B cell (primary cell): ENCODE data around the gene IFIT1B. TPM values are rescaled to one million over a fixed set of nuclear protein-coding genes. Genes with fewer than 3 reads are reported as not detected.

Experiments
- ATAC-seq: fragments of 200-7000 bp; cut with Tn5 transposase; one replicate; pipeline ENCODE4 v1.10.0; 2021; ENCODE audit warnings: low read depth, mild to moderate bottlenecking, moderate number of reproducible peaks, moderate library complexity
- CTCF ChIA-PET: fragments of 350-600 bp; sonication (Branson Sonifier 250); formaldehyde crosslinking; loops from one replicate; lab custom pipeline; 2021; ENCODE audit warnings: antibody characterized with exemption, inconsistent platforms; lab: Charles Lee
- POLR2A ChIA-PET: fragments of 350-600 bp; sonication (Branson Sonifier 250); formaldehyde crosslinking; loops from one replicate; lab custom pipeline; 2021; ENCODE audit warnings: antibody characterized with exemption; lab: Charles Lee
- DNase-seq: peaks from one replicate; pipeline ENCODE4 v3.0.0; 2013
- H2AFZ ChIP-seq: 2 replicates; pipeline ENCODE4 v1.6.1; 2012; ENCODE audit warnings: mild to moderate bottlenecking, low read depth, low read length; ENCODE audit not compliant: insufficient read depth, poor library complexity, severe bottlenecking
- H3K27ac ChIP-seq, 2 donors: 1 replicate in 1 of 2; 2 replicates in 1 of 2; pipeline ENCODE4 v1.5.1; 2012 to 2013; ENCODE audit warnings: low read length in 2 of 2, mild to moderate bottlenecking in 2 of 2, moderate library complexity in 1 of 2
- H3K27me3 ChIP-seq, 4 experiments: fragments of 200-600 bp in 1 of 4; sonication (generic) in 1 of 4; replicated peaks in 1 of 4; 1 replicate in 2 of 4; 2 replicates in 2 of 4; pipeline versions ENCODE4 v1.6.1 to v1.7.0; 2013 to 2016; ENCODE audit warnings: low read length in 3 of 4, mild to moderate bottlenecking in 2 of 4, mixed read lengths in 1 of 4, moderate library complexity in 1 of 4; ENCODE audit not compliant: insufficient read depth in 4 of 4, control insufficient read depth in 3 of 4; ENCODE audit errors: control extremely low read depth in 1 of 4
- H3K36me3 ChIP-seq, 2 experiments: replicated peaks in 1 of 2; 1 replicate in 1 of 2; 2 replicates in 1 of 2; pipeline versions ENCODE4 v1.6.1 to v1.7.1; 2013; ENCODE audit warnings: low read length in 1 of 2; ENCODE audit not compliant: insufficient read depth in 2 of 2, control insufficient read depth in 1 of 2; ENCODE audit errors: control extremely low read depth in 1 of 2, extremely low read depth in 1 of 2
- H3K4me1 ChIP-seq, 2 donors: fragments of 200-600 bp in 1 of 2; sonication (generic) in 1 of 2; 1 replicate in 1 of 2; 2 replicates in 1 of 2; pipeline versions ENCODE4 v1.5.1 to v1.6.1; 2013 to 2017; ENCODE audit warnings: low read length in 2 of 2; ENCODE audit not compliant: control insufficient read depth in 2 of 2, insufficient read depth in 2 of 2
- H3K4me2 ChIP-seq: replicated peaks from 2 replicates; pipeline ENCODE3; 2012; ENCODE audit warnings: mild to moderate bottlenecking, low read depth, low read length; ENCODE audit not compliant: poor library complexity, severe bottlenecking
- H3K4me3 ChIP-seq, 5 experiments: fragments of 200-600 bp in 1 of 5; sonication (generic) in 1 of 5; 1 replicate in 3 of 5; 2 replicates in 2 of 5; pipeline versions ENCODE4 v1.5.1 to v1.7.0; 2011 to 2016; ENCODE audit warnings: low read length in 4 of 5, mild to moderate bottlenecking in 4 of 5, low read depth in 2 of 5, control low read depth in 1 of 5, moderate library complexity in 1 of 5; ENCODE audit not compliant: insufficient read depth in 1 of 5; ENCODE audit errors: control extremely low read depth in 1 of 5, extremely low read depth in 1 of 5
- H3K79me2 ChIP-seq: fragments of 200-600 bp; sonication (generic); one replicate; pipeline ENCODE4 v1.6.0; 2016; ENCODE audit warnings: low read length; ENCODE audit not compliant: control insufficient read depth, insufficient read depth
- H3K9ac ChIP-seq: fragments of 200-600 bp; sonication (generic); 2 replicates; pipeline ENCODE4 v1.6.1; 2017; ENCODE audit warnings: mild to moderate bottlenecking, low read length, moderate library complexity
- H3K9me3 ChIP-seq, 3 donors: one replicate each; pipeline versions ENCODE4 v1.6.1 to v1.7.1; 2013; ENCODE audit warnings: low read length in 2 of 3; ENCODE audit not compliant: control insufficient read depth in 2 of 3, insufficient read depth in 1 of 3; ENCODE audit errors: control extremely low read depth in 1 of 3
- H4K20me1 ChIP-seq: 2 replicates; pipeline ENCODE4 v1.6.0; 2012; ENCODE audit warnings: mild to moderate bottlenecking, low read length; ENCODE audit not compliant: insufficient read depth, control insufficient read depth, poor library complexity, severe bottlenecking
- H3K27ac Mint-ChIP-seq: one replicate; pipeline ENCODE4 v1.8.0; 2021; ENCODE audit warnings: mixed read lengths
- H3K27me3 Mint-ChIP-seq: one replicate; pipeline ENCODE4 v1.8.0; 2021; ENCODE audit warnings: mixed read lengths
- H3K4me1 Mint-ChIP-seq: one replicate; pipeline ENCODE4 v1.8.0; 2021; ENCODE audit warnings: mixed read lengths
- H3K4me3 Mint-ChIP-seq: one replicate; pipeline ENCODE4 v1.8.0; 2021; ENCODE audit warnings: mixed read lengths
- H3K9me3 Mint-ChIP-seq: one replicate; pipeline ENCODE4 v1.8.0; 2022; ENCODE audit warnings: mixed read lengths; ENCODE audit not compliant: insufficient read depth
- EZH2 ChIP-seq: IDR thresholded peaks from 2 replicates; pipeline ENCODE4 v1.6.1; 2012; ENCODE audit warnings: borderline replicate concordance, low read depth, mild to moderate bottlenecking, moderate library complexity, low read length; ENCODE audit not compliant: insufficient read depth, poor library complexity, severe bottlenecking
- WGBS: methylation state at CpG from one replicate; pipeline ENCODE4 v1.1.5; 2013; ENCODE audit warnings: missing lambda C conversion rate; ENCODE audit not compliant: insufficient coverage; 5-methylcytosine and 5-hydroxymethylcytosine counted together
- intact Hi-C: fragments of 100-400 bp; cut with micrococcal nuclease; formaldehyde crosslinking; loops from one replicate; pipeline ENCODE4 v1.10.0; 2022
- polyA plus RNA-seq: library from polyadenylated mRNA; depleted of rRNA; stranded (reverse); fragments of >200 nt; gene quantifications from 2 replicates; pipeline ENCODE4 v1.2.3, GENCODE V29; 2012
- total RNA-seq, 2 donors: library from RNA; stranded (reverse); fragments of 120-200 nt in 1 of 2; gene quantifications; 1 replicate in 1 of 2; 2 replicates in 1 of 2; pipeline versions ENCODE4 v1.2.3 to v1.2.4, GENCODE V29; 2013 to 2022
- TF ChIP-seq, protein P1 (sequence below): fragments of 200-600 bp; IDR thresholded peaks from one replicate; pipeline ENCODE4 v1.8.0; 2022; ENCODE audit warnings: antibody characterized with exemption, mild to moderate bottlenecking

The IFIT1B gene
- total and polyA plus RNA-seq, 2 donors (not counting 1 experiment from before 2014, with no cell fraction given): not detected

DNA sequence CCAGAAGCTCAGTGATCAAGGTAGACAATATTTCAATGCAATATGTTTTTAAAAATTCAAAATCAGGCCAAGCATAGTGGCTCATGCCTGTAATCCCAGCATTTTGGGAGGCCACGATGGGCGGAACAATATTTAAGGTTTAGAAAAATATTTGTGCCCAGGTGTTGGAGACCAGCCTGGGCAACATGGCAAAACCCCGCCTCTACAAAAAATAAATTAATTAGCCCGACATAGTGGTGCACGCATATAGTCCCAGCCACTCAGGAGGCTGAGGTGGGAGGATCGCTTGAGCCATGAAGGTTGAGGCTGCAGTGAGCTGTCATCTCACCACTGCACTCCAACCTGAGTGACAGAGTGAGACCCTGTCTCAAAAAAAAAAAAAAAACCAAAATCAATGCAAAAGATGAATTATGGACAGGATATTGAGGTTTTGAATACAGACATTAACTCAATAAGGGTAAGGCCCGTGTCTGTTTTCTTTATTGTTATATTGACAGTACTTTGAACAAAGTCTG lies 35.6 kb downstream of the IFIT1B start:
- peaks cover 28 to 32% of the 10 kb centered on the region in 2 donors for H3K4me1 ChIP-seq
- ATAC-seq: no peak
- no peaks in the 10 kb centered on the region for H3K27me3 Mint-ChIP-seq
- no CpG with 5 or more reads among the region's 7 CpGs for WGBS
- intact Hi-C loops: loop anchor here (5.0 to 10.0 kb wide), 3 partner anchors 329 to 2001 kb away; partner anchors contain the start of genes ATAD1 and HECTD2
- CTCF ChIA-PET: interaction anchor here (0.6 to 2.2 kb wide), 8 partner anchors 19 to 154 kb away, joined by 3 to 10 read pairs (median 4); partner anchors contain the start of gene IFIT1
- peak overlapping the region; percentile 92 for H2AFZ ChIP-seq
- H3K9ac ChIP-seq: peak overlapping the region; percentile 91
- peaks cover 0 to 9% (median 0%) of the 10 kb centered on the region in 3 donors for H3K9me3 ChIP-seq
- peaks cover 0 to 17% of the 10 kb centered on the region in 2 experiments for H3K36me3 ChIP-seq
- TF ChIP-seq EZH2: no peak
- TF ChIP-seq, protein P1, sequence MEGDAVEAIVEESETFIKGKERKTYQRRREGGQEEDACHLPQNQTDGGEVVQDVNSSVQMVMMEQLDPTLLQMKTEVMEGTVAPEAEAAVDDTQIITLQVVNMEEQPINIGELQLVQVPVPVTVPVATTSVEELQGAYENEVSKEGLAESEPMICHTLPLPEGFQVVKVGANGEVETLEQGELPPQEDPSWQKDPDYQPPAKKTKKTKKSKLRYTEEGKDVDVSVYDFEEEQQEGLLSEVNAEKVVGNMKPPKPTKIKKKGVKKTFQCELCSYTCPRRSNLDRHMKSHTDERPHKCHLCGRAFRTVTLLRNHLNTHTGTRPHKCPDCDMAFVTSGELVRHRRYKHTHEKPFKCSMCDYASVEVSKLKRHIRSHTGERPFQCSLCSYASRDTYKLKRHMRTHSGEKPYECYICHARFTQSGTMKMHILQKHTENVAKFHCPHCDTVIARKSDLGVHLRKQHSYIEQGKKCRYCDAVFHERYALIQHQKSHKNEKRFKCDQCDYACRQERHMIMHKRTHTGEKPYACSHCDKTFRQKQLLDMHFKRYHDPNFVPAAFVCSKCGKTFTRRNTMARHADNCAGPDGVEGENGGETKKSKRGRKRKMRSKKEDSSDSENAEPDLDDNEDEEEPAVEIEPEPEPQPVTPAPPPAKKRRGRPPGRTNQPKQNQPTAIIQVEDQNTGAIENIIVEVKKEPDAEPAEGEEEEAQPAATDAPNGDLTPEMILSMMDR: no peak
- POLR2A ChIA-PET: interaction anchor here (0.9 to 2.0 kb wide), 6 partner anchors 15 to 162 kb away, joined by 3 to 11 read pairs (median 4); partner anchors contain the start of genes IFIT2 and LIPA
- peaks cover 43% of the 10 kb centered on the region for H3K4me1 Mint-ChIP-seq
- H3K4me3 ChIP-seq: peak overlapping the region in 2 of 5 experiments; percentile 60 to 98
- no peaks in the 10 kb centered on the region for H3K9me3 Mint-ChIP-seq
- H3K4me2 ChIP-seq: peak overlapping the region; percentile 78
- no peak for DNase-seq
- peaks cover 23% of the 10 kb centered on the region for H4K20me1 ChIP-seq
- H3K27me3 ChIP-seq: no peaks in the 10 kb centered on the region
- peak overlapping the region; percentile 95 for H3K27ac Mint-ChIP-seq
- peak overlapping the region; percentile 91 to 93 for H3K27ac ChIP-seq
- H3K79me2 ChIP-seq: peaks cover 55% of the 10 kb centered on the region
- H3K4me3 Mint-ChIP-seq: peak overlapping the region; percentile 92
